Measurements from ENCODE around the gene NPAS2.

The NPAS2 gene

DNA sequence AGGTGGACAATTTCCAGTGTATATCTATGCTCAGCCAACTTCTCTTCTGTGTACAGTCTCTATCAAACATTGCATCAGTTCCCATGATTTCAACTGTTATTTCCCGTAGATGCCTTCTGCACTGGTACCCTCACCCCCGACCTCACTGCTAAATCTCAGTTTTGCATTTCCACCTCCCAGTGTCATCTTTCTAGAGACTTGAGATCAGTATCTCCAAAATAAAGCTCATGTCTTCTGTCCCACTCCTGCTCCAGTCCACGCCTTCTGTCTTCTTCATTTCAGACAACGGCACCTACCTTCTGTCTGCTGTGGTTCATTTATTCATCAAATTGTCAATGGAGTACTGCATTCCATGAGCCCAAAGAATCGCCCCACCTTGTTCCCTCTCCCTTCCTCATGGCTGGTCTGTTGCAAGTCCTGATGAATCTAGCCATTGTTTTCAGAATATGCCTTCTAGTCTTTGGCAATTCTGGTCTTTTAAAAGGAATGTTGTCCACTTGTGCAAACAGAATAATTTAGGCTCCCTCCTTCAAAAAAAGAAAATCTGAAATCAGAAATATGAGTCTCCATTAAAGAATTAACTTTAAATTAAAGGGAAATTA lies 23.3 kb upstream of the NPAS2 start:
- no peak for DNase-seq

DNA sequence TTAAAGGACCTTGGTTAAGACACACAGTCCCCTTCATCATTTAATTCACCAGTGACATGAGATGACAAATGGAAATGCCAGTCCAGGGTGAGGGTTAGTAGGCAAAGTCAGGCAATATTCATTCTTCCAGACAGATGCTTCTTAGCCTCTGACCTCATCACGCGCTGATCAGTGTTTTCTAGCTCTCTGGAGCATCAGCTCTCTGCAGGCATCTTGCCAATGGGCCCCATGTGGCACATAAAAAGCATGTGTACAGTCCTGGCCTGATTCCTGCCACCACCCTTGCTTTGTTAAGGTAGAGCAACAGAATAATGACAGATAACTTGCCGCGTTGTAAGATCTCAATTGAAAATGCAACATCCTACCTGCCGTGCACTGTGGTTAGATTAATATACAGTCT lies 20.3 kb upstream of the NPAS2 start:
- DNase-seq = no peak

DNA sequence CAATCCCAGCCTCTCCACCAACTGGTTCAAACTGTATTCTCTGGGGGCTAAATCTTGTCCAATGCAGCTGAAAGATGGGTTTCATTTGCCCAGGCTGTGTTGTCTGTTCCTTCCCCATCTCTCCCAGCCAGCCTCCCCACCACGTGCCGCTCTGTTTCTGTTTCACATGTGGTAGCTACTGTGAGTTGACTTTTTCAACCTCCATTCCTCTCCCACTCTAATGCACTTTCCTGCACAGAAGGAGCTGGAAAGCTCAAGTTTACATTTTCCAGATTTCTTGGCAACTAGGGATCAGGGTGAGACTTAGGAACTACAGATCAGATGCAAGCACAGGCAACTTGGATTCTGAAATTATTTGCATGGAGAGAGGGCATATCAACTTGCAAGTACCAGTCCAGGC lies 19.0 kb upstream of the NPAS2 start:
- DNase-seq = no peak

DNA sequence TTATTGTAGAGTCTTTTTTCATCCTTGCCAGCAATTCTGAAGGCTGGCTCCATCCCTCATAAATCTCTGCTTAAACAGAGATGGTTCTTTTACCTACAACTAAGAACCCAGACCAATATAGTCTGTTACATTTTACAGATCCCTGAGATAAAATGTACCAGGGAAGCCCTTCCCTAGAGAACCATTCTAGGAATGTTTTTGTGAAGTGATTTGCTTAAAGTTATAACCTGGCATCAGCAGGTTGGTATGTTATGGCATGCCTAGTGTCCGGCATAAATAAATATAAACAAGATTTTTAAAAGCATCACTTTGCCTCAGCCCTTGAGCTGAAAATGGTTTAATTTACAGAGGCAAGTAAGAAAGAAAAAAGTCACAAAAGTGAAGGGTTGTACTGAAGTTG lies 18.5 kb upstream of the NPAS2 start:
- DNase-seq = no peak

DNA sequence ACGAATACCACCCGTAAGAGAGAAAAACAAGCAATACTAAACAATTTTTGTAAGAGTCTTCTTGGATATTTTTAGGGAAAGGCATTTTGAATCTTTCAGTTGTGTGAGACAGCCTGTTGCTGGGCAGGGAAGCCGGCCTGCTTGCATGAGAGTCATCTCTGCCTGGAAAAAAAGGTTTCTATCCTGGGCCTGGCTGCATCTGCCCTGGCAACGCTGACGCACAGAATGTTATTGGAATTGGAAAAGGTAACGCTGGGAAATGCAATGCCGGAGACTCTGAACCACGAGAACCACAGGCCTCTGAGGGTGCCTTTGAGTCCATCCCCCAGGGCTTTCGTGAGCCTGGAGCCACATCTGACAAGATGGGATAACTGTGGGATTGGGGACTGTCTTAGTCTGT lies 17.9 kb upstream of the NPAS2 start:
- no peak for DNase-seq

DNA sequence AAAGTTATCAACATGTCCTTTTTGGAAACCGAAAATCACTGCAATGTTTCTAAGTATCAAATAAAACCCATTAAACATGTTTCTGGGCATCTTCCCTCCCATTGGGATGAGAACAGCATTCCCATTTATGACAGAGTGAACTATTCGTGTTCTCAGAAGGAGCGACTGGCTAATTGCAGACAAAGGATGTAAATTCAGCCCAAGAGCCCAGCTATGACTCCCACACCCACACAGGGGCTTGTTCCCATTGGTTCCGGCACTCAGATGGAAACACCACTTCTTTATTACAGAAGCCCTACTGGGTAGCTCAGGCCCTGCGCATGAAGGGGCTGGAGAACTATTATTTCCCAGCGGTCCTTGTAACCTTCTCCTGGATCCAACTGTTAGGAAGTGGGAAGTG lies 16.6 kb upstream of the NPAS2 start:
- DNase-seq = no peak

DNA sequence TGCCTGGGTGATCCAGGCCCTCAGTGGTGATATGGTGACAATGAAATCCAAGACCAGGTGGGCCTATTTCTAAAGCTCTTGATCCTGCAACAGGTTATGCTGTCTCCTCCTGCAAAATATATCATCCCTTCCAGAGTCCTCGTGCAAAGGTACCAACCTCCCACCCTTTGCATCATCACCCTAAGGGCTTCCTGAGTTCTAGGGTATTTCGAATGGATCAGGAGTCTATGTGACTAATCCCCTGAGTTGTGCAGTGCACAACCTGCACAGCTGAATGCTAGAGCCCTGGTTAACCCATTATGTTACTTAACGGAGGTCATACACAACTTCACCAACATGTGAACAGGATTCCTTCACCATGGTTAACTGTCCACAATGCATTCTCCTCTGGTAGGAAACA lies 13.4 kb upstream of the NPAS2 start:
- no peak for DNase-seq

DNA sequence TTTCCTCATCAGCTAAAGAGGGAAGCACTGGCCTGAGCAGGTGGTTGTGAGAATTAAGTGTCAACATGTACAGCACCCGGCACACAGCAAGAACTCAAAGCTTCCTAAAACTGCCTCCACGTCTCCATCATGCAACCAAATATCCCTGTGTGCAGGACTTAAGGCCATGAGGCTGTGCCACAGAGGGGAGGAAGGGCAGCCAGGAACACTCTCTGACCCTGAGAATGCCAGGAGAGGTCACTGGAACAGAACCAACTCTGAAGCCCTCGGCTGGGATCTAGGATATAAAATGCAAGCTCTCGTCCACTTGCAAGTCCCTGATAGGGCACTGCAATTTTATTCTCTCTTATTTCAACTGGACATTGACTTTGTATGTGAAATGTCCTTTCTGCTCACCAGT lies 12.2 kb upstream of the NPAS2 start:
- DNase-seq = no peak

DNA sequence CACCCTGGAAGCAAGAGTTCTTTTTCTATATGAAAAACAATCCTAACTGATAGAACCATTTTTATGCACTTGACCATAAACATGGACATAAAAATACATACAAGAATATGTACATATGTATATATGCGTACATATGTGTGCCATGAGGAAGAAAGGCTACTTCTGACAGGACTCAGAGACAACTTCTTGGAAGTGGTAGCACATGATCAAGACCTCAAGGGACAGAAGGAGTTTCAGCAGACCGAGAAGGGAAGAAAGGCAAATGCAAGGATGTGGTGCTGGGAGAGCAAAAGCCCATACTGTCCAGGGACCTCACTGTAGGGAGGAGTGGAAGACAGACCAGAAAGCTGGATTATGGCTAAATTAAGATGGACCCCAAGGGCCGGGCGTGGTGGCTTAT lies 11.4 kb upstream of the NPAS2 start:
- no peak for DNase-seq

DNA sequence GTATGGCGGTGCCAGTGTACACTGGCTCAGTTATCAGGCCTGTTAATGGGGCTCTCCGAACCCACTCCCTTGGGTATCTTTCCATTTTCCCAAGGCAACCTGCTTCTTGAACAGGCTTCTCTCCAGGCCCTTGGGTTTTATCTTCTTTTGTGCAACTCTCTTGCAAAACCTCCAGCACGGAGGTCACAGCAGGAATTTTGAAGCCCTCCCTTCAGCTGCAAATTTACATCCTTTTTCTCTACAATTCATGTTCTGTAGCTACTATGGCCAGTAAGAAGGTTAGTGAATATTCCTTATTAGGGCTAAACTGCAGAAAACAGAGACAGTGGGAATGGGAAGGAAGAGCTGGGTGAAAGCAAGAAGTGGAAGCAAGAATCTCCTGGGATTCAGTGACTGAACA lies 10.4 kb upstream of the NPAS2 start:
- DNase-seq = no peak

DNA sequence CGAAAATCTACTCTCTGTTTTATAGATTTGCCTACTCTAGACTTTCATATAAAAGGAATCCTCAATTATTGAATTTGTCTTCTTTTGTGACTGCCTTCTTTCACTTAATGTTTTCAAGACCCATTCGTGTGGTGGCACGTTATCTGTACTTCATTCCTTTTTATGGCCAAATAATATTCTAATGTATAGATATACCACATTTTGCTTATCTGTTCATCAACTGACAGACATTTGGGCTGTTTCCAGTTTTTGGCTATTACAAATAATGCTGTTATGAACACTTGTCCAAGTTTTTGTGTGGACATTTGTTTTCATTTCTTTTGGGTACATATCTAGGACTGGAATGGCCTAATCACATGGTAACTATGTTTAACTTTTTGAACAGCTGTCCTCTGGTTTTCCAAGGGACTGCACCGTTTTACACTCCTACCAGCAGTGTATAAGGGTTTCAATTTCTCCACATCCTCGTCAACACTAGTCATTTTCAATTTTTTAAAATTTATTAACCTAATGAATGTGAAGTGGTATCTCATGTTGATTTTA lies 9.3 kb upstream of the NPAS2 start:
- DNase-seq = no peak

DNA sequence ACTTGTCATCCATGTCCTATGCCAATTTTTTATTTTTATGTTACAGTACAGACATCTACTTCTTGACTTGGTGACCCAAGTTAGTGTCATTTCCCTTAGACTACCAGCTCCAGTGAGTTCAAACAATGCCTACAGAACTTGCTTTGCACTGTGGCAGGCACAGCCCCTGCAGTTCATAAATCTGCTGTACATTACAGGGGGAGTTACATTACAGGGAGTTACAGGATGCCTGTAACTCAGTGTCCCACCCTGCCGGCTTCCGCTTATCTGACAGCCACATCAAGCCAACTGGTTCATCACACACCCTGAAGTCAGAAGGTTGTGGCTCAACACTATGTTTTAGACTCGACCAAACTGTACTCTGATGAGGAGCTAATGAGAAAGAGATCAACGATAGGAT lies 7.8 kb upstream of the NPAS2 start:
- DNase-seq = no peak

DNA sequence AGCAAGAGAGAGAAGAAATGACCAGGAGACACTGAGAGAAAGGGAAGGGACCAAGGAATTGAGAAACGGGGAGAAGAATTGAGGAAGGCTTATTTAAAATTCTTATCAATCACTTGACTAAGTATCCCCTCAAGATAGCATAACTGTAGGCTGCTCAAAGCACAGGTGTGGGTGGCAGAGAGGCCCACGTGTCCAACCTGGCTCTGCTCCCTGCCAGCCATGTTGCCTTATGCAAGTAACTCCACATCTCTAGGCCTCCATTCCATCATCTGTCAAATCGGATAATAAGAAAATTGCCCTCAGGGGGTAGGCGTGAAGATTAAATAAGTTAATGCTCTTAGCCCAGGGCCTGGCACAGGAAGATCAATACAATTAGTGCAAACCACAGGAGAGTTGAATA lies 7.4 kb upstream of the NPAS2 start:
- DNase-seq = no peak

DNA sequence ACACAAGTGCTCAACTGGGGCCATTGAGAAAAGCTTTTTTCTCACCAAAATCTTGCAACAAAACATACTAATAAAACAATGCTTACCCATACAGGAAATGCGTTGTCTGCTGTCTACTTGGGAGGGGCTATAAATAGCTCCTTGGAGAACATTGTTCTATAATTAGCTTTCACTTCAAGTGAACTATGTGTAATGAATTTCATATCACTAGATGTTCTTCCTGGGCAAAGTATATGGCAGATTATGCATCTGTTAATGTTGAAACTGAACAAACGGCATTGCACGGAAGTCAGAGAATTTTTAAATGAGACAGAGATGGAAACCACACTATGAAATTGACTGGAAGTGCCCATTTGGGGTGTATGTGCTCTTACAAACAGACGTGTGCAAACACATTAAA lies 6.4 kb upstream of the NPAS2 start:
- no peak for DNase-seq

DNA sequence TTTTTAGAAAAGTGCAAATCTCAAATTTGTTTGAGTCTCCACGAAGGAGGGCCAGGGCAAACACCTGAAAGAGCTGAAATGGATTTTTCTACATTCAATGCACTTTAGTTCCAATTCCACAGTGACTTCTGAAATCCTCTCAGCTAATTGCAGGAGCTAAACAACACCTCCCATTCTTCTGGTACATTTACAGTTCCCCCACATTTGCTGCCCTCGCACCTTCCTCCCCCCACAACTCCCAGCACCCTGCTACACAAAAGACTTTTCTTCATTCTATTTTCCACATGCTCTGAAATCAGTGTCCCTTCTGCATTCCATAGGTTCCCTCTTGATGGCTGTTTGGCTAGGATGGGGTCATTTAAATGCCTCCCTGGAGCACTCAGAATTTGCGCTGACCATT lies 5.9 kb upstream of the NPAS2 start:
- no peak for DNase-seq

DNA sequence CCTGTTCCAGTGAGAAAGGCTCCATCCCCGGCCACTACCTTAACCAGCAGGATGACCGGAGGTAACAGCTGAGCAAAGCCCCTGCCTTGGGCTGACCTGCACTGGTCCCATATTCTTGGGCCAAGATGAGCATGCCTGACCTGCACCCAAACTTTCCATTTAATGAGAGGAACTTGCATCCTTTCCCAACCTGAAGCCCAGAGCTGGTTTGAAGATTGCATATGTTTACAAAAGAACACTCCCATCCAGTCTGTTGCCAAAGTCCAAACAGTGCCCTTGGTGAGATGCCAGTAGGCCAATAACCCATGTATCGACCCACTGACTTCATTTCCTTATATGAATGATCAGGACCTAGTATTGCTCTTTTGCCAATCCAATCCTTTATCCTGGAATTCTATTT lies 5.5 kb upstream of the NPAS2 start:
- DNase-seq = no peak

DNA sequence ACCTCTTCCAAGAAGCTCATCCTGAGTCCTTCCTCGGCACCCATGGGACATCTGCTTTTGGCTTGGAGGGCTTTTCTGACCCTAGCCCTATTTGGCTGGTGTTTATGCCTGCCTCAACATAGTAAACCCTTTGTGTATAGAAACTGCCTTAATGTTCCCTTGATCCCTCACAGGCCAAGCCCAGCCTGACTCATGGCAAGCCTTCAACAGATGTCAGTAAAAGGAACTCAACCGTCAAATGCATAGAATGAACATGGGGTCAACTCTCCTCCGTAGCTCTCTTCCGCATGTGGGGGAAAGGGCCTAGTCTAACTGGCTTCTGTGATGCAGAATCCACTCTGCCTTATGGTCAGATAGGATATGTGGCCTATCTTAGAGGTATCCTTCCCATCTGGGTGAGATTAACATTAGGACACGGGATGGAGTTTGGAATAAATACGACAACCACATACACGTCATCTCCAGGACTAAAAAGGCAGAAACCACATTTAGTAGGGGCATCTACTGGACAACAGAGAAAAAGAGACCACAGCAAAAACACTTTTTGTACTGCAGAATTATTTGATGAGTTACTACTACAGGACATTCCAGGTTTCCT lies 2.5 kb upstream of the NPAS2 start:
- DNase-seq = no peak

DNA sequence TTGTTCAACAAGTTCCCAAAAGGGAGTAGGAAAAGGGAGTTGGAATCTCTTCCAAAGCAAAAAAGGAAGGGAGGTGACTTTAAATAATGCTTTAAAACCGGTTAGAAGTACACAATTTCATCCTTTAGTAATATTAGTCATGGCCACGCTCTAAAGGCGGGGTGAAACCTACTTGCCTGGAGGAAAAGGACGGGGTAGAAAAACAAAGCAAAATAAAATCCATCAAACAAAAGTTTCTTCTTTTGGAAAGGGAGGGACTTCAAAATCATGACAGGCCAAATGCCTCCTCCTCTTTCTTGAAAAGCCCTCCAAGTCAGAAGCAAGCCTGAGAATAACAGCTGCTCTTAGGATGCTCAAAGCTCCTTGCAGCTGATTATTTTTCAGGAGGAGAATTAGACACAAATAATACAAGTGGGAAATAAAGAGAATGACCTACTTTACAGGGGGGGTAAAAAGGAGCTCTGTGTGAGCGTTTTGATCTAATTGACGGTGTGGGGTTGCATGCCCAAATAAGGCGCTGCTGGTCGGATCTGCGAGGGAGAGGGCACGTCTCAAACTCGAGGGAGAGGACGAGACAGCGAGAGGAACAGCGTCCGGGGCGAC lies 1.8 kb upstream of the NPAS2 start:
- no peak for DNase-seq

DNA sequence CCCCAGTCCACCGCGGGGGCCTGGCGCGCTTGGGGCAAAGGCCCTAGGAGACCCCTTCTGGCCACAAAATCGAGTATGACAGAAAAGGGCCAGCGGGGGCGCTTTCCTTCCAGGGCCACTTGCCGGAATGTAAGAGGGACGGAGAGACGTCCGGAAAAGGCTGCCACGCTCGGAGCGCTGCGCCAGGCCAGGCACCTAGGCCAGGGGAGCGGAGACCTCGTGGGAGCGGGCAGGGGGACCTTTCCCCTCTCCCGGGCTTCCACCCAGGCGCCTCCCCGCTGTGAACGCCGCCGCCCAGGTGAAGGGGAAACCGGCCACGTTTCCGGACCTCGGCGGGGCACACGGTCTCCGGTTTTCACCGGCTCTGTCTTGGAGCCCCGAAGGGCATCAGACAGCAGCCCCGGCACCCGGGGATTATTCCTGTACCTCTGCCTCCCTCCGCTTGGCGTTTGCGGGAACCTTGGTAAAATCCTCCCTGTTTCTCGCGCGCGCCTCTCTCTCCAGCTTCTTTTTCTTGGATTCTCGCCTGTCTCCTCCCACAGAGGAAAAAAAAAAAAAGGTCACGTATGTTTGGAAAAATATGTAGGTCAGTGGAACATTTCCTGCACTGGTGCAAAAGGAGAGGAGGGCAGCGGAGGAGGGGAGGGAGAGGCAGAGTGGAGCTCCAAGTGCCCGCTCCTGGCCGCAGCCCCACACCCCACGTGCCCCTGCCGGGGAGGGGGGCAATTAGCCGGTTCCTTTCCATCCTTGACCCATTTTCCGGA lies 1.2 kb upstream of the NPAS2 start:
- DNase-seq = no peak

DNA sequence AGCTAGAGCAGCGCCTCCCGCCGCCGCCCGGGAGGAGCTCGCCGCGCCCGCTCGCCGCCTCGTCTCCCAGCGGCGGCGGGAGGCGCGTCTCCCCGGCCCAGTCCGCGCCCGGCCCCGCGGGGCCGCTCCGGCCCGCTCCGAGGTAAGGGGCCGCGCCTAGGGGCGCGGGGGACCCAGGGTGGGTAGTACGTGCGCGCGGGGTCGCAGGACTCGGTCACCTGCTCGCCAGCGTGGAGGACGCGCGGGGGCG lies 259 bp downstream of the NPAS2 start:
- DNase-seq = no peak

DNA sequence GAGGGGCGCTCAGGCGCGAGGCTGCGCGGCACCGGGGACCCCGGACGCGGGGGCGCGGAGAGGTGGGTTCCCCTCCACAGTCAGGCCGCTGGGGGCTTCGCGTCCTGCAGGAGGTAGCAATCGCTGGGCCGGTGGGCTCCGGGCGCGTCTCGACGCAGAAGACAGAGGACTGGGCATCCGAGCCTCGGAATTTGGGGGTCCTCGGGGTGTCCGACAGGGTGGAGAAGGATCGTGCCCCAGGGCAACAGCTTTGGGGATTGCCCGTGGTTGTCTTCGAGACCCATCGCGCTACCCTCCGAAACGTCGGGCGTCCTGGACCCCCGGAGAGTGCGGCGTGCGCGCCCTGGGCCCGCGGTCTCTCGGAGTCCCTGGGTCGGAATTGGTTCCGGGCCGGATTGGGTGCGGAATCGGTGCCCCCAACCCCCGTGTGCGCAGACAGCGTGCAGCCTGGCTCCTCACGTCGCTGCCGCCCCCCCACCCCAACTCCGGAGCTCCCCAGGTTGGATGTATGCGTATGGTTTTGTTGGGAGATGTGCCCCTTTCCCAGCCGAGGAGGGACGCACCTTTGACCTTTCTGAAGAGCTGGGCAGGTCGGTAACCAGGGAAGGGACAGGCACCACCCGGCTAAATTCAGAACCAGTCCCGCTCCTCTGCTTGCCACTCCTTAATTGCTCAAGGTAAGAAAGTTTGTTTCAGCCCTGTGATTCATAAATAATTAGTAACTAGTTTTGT lies 750 bp downstream of the NPAS2 start:
- no peak for DNase-seq

DNA sequence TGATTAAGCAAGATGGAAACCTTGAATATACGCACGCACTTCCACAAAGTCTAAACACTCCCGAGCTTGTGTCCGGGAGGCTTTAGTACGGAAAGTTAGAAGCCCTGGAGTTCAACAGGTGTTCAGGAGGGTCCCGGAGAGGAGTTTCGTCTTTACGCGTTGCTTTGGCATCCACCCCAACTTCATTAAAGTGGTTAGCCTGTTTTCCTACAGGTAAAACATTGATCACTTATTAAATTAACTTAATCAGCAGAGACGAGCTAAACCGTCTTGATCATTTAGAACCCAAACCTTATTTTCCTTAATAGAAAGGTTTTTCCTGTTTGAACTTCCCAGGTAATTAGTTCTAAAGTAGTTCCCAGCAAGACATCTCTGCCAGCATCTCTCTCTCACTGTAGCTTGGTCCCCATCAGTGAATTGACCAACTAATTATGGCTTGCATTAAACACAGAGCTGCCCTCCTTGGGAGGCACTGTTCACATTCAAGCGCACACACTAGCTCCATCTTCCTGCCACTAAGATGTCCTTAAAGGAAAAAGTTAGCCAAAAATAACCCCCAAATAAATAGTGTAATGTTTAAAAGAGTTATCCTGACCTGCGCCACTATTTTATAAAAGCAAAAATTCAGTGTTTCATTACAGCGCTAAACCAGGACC lies 1.4 kb downstream of the NPAS2 start:
- DNase-seq = no peak

DNA sequence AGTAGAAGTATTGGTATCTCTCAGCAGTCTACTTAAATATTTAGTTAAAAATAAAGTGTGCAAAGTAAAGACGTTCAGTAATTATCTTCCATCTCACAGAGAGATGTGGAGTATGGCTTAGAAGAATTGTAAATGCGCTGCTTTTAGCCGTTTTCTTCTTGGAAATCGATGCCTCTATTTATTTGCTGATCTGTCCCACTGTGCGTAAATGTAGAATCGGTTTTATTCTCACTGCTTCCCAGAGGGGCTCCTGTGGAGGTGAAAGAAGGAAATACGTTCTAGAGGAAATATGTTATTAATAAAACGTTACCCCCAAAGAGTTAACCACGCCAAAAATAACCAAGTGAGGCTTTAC lies 1.9 kb downstream of the NPAS2 start:
- no peak for DNase-seq
